Epithelial cell of proximal tubule (primary cell): ENCODE measurements around the gene ZBTB7B. TPM values are rescaled to one million over a fixed set of nuclear protein-coding genes. Genes with fewer than 3 reads are reported as not detected.

Source experiments
- DNase-seq: peaks from one replicate; pipeline ENCODE4 v3.0.0-alpha.2; 2011; ENCODE audit warnings: low read depth
- H3K4me3 ChIP-seq: 2 replicates; pipeline ENCODE4 v1.5.1; 2011; ENCODE audit warnings: low read depth, mild to moderate bottlenecking, low read length
- CTCF ChIP-seq: conservative IDR thresholded peaks from 2 replicates; pipeline ENCODE4 v1.5.1; 2012; ENCODE audit warnings: low read depth, mild to moderate bottlenecking, low read length
- total RNA-seq: library from RNA; depleted of rRNA; stranded (reverse); fragments of >200 nt; gene quantifications from 2 replicates; pipeline ENCODE4 v1.2.3, GENCODE V29; 2015

Gene ZBTB7B
- total RNA-seq, 1 donor from 2014 or later: 20.4 TPM

- no peak overlapping the region for H3K4me3 ChIP-seq
- no peak for TF ChIP-seq CTCF
- no peak for DNase-seq
These were observed 51.0 kb downstream of the ZBTB7B start for GRCh38 chr1:155053531-155054105.

GRCh38 chr1:155057104-155057503 lies 54.5 kb downstream of the ZBTB7B start:
- no peak overlapping the region for H3K4me3 ChIP-seq
- no peak for TF ChIP-seq CTCF
- no peak for DNase-seq

- no peak for DNase-seq
- peak; percentile 22 for TF ChIP-seq CTCF
- H3K4me3 ChIP-seq: no peak overlapping the region
These were observed 55.2 kb downstream of the ZBTB7B start for GRCh38 chr1:155057788-155058211.

- no peak overlapping the region for H3K4me3 ChIP-seq
- DNase-seq: no peak
- TF ChIP-seq CTCF: no peak
These were observed 58.1 kb downstream of the ZBTB7B start for GRCh38 chr1:155060736-155061135.

DNA sequence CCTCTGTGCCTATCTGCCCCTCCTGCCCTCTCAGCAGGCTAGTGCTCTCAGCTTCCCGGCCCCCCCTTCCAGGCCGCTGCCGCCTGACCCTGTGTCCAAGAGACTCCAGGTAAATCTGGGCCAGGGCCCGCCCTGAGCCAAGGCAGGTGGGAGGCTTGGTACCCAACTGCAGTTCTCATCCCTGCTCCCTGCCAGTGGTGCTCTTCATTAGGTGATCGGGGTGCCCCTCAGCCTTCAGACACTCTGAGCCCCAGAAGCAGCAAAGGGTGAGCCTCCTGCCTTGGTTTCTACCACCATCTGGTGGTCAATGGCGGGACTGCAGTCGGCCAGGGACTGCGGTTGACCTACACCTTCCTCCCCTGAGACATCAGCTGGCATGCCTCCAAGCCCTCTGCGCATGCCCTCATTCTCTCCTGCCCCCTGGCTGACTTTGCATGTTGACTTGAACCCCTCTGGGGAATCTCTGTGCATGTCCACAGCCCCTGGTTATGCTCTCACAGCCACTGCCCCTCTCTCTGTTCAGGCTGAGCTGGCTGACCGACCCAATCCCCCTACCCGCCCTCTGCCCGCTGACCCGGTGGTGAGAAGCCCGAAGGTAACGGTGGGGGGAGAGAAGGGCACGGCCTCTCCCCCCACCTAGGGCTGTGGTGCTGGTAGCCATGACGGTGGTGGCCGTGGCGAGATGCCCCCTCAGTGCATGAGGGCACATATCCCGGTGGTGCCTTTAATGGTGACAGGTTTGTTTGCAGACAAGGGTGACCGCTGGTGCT lies 59.0 kb downstream of the ZBTB7B start:
- no peak overlapping the region for H3K4me3 ChIP-seq
- TF ChIP-seq CTCF: peak; percentile 98
- no peak for DNase-seq

- no peak for DNase-seq
- TF ChIP-seq CTCF: no peak
- no peak overlapping the region for H3K4me3 ChIP-seq
These were observed 59.6 kb downstream of the ZBTB7B start for GRCh38 chr1:155062151-155062686.
